CD4-positive, alpha-beta T cell treated with Interleukin-15 for 4 hours (primary cell): ENCODE data around the gene FBLN2.

Experiments
- DNase-seq: peaks from one replicate; pipeline ENCODE4 v3.0.0-alpha.2; 2020; ENCODE audit warnings: low spot score

FBLN2 gene

GRCh38 chr3:13648060-13649001, 99.4 kb downstream of the FBLN2 start:
- DNase-seq, result peak; percentile 76

- peak; percentile 73 for DNase-seq
Measured at GRCh38 chr3:13650210-13651056, 101.5 kb downstream of the FBLN2 start.

DNA sequence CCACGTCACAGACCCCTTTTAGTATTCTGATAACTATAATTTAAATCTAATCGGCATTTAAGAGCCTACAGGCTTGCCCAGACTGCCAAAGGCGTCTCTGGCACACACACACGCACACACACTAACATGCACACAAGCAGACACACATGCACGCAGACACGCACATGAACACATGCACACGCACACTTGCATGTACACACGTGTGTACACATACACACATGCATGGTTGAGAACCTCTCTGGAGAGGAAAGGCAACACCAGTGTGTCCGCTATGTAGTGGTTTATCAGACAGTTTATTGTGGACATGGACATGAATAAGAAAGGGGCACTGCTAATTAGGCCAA, 102.1 kb downstream of the FBLN2 start:
- no peak for DNase-seq

DNA sequence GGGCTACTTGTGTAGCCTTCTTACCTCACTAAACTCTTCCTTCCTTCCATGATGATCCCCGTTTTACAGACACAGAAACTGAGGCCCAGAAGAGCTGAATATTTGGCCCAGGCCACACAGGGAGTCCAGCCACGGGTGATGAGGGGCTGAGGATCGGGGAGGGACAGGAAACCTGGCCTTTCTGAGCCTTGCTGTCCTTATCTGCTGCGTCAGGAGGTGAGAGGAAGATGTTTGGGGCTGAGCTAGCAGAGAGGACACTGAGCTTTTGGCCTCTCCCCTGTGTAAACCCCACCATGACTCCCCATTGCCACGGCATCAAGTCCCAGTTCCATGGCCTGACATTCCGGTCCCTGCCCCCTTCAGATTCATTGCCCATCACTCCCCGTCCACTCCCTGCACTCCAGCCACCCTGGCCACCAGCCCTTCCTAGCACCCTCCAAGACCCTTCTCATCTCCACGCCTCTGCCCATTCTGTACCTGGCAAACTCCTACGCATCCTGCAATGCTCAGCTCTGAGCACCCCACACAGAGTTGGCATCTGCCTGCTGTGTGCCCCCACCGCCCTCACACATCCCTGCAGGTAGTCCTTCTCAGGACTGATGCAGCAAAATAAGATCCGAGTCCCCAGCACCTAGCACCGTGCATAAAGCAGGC, 103.0 kb downstream of the FBLN2 start:
- no peak for DNase-seq

DNA sequence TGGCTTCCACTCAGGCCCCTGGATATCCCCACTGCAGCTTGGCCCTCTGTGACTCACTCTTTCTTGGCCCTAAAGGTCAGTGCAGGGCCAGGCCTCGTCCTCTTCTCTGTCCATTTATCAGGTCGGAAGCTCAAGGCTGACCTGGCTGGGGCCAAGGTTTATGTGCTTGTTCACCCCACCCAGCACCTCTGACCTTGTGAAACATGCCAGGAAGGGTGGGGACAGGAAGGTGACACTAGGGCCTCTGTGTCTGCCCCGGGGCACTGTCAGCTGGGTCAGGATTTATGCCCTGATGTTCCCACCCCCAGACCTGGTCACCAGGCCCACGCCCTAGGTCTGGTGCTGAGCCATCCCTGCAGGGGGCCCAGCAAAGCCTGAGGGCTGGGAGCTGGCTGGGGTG, 103.8 kb downstream of the FBLN2 start:
- no peak for DNase-seq

GRCh38 chr3:13653631-13654279, 104.8 kb downstream of the FBLN2 start:
- no peak for DNase-seq

GRCh38 chr3:13654330-13655060, 105.6 kb downstream of the FBLN2 start:
- peak; percentile 47 for DNase-seq

- no peak for DNase-seq
Measured at GRCh38 chr3:13655061-13655913, 106.4 kb downstream of the FBLN2 start.

- no peak for DNase-seq
Measured at GRCh38 chr3:13656584-13657301, 107.8 kb downstream of the FBLN2 start.

DNA sequence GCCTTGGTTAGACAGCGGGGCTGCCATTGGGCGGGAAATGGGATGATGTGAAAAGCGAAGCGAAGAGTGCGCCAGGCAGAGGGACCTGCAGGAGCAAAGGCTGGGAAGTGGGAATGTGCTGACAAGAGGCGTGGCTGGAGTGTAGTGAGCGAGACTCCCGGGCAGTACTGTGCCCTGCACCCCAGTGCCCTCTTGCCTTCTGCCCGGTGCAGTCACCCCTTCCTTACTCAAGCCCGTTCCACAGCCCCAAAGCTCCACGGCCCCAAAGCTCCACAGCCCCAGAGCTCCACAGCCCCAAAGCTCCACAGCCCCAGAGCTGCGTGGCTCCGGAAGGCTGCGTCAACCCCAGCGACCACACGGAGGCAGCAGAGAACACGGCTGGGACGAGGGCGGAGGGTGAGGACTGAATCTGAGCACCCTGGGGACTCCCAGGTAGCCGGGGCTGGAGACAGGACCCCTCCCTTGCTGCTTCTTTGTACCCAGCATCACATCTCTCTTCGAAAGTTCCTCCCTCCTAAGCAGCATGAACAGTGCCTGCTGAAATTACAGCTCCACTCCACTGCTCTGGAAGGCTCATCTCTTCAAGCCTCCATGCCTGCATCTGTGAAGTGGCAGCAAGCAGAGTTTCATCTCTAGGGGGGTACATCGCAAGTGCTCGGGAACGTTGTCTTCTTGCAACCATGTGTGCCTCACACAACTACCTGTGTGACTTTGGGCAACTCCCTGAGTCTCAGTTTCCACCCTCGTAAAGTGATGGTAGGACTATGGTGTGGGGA, 108.9 kb downstream of the FBLN2 start:
- peak; percentile 64 for DNase-seq

- no peak for DNase-seq
Measured at GRCh38 chr3:13658681-13659080, 109.8 kb downstream of the FBLN2 start.

DNA sequence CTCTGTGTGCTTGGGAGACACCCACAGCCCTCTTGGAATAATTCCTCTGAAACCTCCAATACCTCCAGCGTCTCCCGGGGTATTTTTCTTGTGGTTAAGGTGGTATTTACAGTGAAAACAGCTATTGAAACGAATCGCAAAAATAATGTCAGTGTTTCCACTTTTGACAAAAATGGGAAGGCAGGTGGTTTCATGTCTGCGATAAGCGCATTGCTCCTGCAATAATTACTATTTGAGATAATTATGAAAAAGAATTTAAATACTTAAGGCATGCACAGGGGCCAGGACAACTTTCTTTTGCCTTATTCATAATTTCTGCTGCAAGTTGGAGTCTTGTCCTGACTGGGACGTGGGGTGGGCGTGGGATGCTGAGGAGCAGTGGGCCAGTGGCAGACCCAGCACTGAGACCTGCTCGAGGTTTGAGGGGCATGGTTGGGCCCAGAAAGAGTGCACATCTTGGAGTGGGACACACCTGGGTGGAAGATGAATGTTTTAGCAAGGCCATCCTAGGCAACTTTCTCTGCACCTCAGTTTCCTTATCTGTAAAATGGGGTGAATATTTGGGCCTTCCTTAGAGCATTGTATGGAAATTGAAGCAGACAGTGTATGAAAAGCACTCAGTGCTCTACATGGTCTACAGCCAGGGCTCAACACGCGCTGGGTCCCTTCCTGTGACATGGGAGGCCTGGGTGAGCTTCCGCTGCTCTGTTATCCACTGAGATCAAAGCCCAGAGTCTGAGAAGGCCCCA, 110.5 kb downstream of the FBLN2 start:
- DNase-seq, result no peak

DNA sequence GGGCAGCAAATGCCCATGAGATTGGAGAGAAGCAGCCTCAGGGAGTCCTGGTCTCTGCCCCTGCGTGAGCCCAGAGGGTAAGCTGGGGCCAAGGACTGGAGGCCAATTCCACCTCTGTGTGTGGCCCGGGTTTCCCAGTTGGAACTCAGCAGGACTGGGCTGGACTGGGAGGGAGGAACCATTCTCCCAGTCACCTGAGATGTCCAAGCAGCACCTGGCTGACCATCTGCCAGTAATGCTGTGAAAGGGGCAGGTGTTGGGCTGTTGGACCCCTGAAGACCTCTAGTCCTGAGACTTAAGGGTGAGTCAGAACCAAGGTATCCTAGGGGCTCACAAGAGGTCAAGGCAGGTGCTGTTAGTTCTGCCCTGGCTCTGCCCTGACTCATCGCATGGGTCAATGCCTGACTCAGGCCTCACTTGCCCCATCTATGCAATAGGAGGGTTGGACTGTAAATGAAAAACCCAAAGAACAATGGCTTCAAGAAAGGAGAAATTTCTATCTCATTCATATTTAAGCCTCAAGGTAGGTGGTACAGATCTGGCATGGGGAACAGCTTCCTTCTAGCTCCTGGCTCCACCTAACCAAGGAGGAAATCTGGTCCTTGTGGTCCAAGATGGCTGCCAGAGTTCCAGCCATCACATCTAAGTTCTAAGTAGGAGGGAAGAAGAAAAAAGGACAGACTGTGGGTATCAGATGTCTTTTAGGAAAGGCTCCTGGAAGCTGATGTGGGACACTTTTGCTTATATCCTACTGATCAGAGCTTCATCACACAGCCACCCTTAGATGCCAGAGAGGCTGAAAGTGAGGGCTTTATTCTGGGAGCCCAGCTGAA, 111.3 kb downstream of the FBLN2 start:
- no peak for DNase-seq

GRCh38 chr3:13661121-13661520, 112.2 kb downstream of the FBLN2 start:
- no peak for DNase-seq

GRCh38 chr3:13662238-13662847, 113.4 kb downstream of the FBLN2 start:
- DNase-seq, result no peak

DNA sequence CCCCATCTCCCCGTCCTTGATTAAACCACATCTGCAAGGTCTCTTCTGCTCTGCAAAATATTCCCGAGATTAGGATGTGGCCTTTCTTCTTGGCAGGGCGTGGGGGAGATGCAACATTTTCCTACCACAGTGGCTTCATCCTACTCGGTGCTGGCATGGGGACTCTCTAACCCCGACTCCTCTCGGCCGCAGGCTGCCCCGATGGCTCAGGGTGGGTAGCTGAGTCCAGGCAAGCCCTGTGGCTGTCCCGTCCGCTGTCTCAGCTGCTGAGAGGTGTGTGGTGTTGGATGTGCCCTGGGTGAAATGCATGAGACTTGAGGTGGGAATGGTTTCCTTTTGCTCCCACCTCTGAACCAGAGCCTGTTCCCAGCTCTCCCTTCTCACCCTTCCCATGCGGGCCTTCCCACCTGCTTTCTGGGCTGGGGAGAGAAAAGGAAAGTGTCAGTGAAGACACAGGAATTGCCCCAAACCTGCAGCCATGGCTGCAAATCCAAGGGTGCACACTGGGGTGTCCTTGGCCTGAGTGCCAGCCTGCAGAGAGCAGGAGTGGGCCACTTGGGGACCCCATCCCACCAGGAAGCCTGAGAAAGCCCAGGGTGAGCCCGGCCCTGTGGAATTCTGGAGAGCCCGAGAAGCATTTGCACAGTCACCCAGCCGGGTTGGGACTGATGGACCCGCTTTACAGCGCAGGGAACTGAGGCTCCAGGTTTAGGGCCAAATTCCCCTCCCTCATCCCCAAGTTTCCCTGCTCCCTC, 115.0 kb downstream of the FBLN2 start:
- DNase-seq, result no peak
